Thoracic aorta (tissue), 2 donors: ENCODE data around the gene RIPOR2. TPM values are rescaled to one million over a fixed set of nuclear protein-coding genes. Genes with fewer than 3 reads are reported as not detected.

Experiments used
- ATAC-seq: fragments of 150-250 bp; one replicate; pipeline ENCODE4 v1.8.0; 2017; ENCODE audit warnings: low read depth; ENCODE audit not compliant: insufficient number of reproducible peaks, low FRiP score
- DNase-seq: peaks from one replicate; pipeline ENCODE4 v3.0.0-alpha.2; 2020; ENCODE audit warnings: low spot score
- H3K27ac ChIP-seq, 2 donors: fragments of 200-600 bp; sonication (generic); 1 replicate in 1 of 2; 2 replicates in 1 of 2; pipeline ENCODE4 v1.5.1; 2016; ENCODE audit warnings: mild to moderate bottlenecking in 2 of 2, moderate library complexity in 2 of 2
- H3K27me3 ChIP-seq: fragments of 200-600 bp; sonication (generic); replicated peaks from 2 replicates; pipeline ENCODE4 v1.6.0; 2016; ENCODE audit warnings: mild to moderate bottlenecking; ENCODE audit not compliant: insufficient read depth
- H3K36me3 ChIP-seq: fragments of 200-600 bp; sonication (generic); one replicate; pipeline ENCODE4 v1.5.1; 2016
- H3K4me1 ChIP-seq, 2 donors: fragments of 200-600 bp; sonication (generic); 1 replicate in 1 of 2; 2 replicates in 1 of 2; pipeline versions ENCODE4 v1.5.1 to v1.6.0; 2016; ENCODE audit warnings: low read depth in 2 of 2, mild to moderate bottlenecking in 1 of 2; ENCODE audit not compliant: control insufficient read depth in 1 of 2
- H3K4me3 ChIP-seq: fragments of 200-600 bp; sonication (generic); 2 replicates; pipeline ENCODE4 v1.5.1; 2016; ENCODE audit warnings: mild to moderate bottlenecking
- H3K9me3 ChIP-seq: fragments of 200-600 bp; sonication (generic); 2 replicates; pipeline ENCODE4 v1.5.1; 2016
- total RNA-seq, 2 donors: library from RNA; depleted of rRNA; stranded (reverse); fragments of >200 nt; gene quantifications; one replicate each; pipeline versions ENCODE4 v1.1.0 to v1.2.3, GENCODE V29; 2016
- TF ChIP-seq, protein P1 (sequence below): fragments of 200-600 bp; sonication (generic); IDR thresholded peaks from one replicate; pipeline ENCODE4 v1.5.1; 2019; ENCODE audit warnings: antibody characterized with exemption

The RIPOR2 gene
- total RNA-seq, 2 donors from 2014 or later: 6.0 to 9.9 TPM

DNA sequence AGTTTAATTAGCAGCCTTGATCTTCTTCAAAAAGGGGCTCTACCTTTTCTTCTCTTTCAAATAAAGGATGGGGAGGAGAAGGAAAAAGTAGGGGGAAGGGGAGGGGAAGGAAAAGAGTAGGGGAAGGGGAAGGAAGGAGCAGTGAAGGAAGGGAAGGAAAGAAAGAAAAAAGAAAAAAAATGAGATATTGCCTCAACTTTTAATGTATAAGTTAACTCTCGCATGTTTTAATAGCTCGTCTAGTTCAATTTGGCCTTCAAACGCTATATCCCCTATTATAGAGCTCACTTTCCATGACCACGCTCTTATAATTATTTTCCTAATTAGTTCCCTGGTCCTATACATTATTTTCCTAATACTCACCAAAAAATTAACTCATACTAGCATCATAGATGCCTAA, 11.9 kb upstream of the RIPOR2 start:
- TF ChIP-seq, protein P1, sequence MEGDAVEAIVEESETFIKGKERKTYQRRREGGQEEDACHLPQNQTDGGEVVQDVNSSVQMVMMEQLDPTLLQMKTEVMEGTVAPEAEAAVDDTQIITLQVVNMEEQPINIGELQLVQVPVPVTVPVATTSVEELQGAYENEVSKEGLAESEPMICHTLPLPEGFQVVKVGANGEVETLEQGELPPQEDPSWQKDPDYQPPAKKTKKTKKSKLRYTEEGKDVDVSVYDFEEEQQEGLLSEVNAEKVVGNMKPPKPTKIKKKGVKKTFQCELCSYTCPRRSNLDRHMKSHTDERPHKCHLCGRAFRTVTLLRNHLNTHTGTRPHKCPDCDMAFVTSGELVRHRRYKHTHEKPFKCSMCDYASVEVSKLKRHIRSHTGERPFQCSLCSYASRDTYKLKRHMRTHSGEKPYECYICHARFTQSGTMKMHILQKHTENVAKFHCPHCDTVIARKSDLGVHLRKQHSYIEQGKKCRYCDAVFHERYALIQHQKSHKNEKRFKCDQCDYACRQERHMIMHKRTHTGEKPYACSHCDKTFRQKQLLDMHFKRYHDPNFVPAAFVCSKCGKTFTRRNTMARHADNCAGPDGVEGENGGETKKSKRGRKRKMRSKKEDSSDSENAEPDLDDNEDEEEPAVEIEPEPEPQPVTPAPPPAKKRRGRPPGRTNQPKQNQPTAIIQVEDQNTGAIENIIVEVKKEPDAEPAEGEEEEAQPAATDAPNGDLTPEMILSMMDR: no peak
- no peaks in the 10 kb centered on the region for H3K36me3 ChIP-seq
- no peaks in the 10 kb centered on the region for H3K27me3 ChIP-seq
- DNase-seq (no peak), ATAC-seq (no peak)
- no peak overlapping the region for H3K4me3 ChIP-seq
- no peaks in the 10 kb centered on the region for H3K4me1 ChIP-seq
- peaks cover 15% of the 10 kb centered on the region for H3K9me3 ChIP-seq
- H3K27ac ChIP-seq: no peak overlapping the region

GRCh38 chr6:24945054-24945453, 9.3 kb upstream of the RIPOR2 start:
- TF ChIP-seq, protein P1: no peak
- no peak for ATAC-seq
- no peak for DNase-seq

GRCh38 chr6:24943774-24944173, 8.0 kb upstream of the RIPOR2 start:
- Histone ChIP-seq H3K4me3 (no peak overlapping the region), H3K27ac (no peak overlapping the region), H3K9me3 (peaks cover 15% of the 10 kb centered on the region), H3K4me1 (no peaks in the 10 kb centered on the region), H3K27me3 (no peaks in the 10 kb centered on the region), H3K36me3 (no peaks in the 10 kb centered on the region)
- TF ChIP-seq, protein P1: no peak
- ATAC-seq (no peak), DNase-seq (no peak)

More at GRCh38 chr6:24945054-24945453, 9.3 kb upstream of the RIPOR2 start:
- H3K9me3 ChIP-seq: peaks cover 15% of the 10 kb centered on the region
- no peak overlapping the region for H3K27ac ChIP-seq
- H3K36me3 ChIP-seq: no peaks in the 10 kb centered on the region
- H3K27me3 ChIP-seq: no peaks in the 10 kb centered on the region
- H3K4me1 ChIP-seq: no peaks in the 10 kb centered on the region
- H3K4me3 ChIP-seq: no peak overlapping the region

DNA sequence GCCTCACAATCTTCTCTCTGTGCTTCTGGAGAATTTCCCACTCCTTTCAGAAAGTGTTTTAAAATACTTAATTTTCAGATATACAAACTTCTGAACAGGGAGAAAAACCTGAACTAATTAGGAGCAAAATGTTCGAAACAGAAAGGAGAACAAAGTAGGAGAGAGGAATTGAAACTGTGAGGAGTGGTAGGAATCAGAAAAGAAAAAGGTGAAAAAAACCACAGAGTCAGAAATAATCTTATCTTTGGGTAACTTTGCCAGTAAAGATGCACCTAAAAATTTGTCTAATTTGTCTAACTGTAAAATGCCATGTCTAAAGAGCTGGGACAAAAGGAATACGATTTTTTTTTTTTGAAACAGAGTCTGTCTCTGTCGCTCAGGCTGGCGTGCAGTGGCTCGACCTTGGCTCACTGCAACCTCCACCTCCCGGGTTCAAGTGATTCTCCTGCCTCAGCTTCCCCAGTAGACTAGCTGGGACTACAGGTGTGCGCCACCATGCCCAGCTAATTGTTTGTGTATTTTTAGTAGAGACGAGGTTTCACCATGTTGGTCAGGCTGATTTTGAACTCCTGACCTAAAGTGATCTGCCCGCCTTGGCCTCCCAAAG, 4.7 kb upstream of the RIPOR2 start:
- ATAC-seq: no peak
- no peak overlapping the region for H3K27ac ChIP-seq

DNA sequence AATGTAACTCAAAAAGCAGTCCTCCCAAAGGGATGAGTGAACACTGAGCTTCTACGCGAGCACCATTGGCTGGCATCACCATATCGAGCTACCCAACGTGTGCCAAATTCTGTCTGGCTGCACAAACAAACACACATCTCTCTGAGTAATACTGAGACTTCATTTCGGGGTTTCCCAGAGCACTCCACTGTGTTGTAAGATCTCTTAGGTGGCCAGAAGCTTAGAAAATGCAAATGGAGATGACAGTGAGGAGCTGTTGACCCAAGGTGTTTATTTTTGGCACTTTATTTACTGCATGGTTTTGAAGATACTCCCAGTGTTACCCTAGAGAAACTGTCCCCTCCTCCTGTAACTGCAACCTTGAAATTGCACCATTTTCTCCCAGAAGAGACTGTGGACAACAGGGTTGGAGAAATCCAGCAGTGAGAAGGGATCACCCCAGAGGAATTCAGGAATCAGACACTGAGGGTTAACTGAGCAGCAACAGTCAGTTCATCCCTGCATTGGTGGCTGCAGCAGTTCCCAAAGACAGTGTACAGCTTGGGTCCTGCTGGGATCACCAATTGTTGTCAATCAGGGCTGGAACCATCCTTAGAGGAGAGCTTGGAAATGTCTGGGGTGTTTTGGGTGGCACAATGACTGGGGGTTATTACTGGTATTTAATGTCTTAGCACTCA, 1.0 kb upstream of the RIPOR2 start:
- no peak for ATAC-seq
- no peak for DNase-seq
- no peaks in the 10 kb centered on the region for H3K27me3 ChIP-seq
- H3K9me3 ChIP-seq: no peaks in the 10 kb centered on the region
- no peaks in the 10 kb centered on the region for H3K36me3 ChIP-seq
- no peak overlapping the region for H3K27ac ChIP-seq
- H3K4me1 ChIP-seq: no peaks in the 10 kb centered on the region
- TF ChIP-seq, protein P1: no peak
- no peak overlapping the region for H3K4me3 ChIP-seq

More for the DNA sequence above, 4.7 kb upstream of the RIPOR2 start:
- TF ChIP-seq, protein P1: no peak
- Histone ChIP-seq H3K4me3 (no peak overlapping the region), H3K27me3 (no peaks in the 10 kb centered on the region), H3K9me3 (peaks cover 14% of the 10 kb centered on the region), H3K36me3 (no peaks in the 10 kb centered on the region), H3K4me1 (no peaks in the 10 kb centered on the region)
- no peak for DNase-seq
